Mesodermal cell (in vitro differentiated cells): ENCODE results near the gene TUT7.

Experiments used
- H3K27ac ChIP-seq: 2 replicates; pipeline ENCODE4 v1.7.0; 2013; ENCODE audit warnings: mild to moderate bottlenecking, low read depth, low read length, moderate library complexity; ENCODE audit not compliant: severe bottlenecking
- H3K36me3 ChIP-seq: 2 replicates; pipeline ENCODE4 v1.7.1; 2013; ENCODE audit warnings: mild to moderate bottlenecking, low read length, moderate library complexity; ENCODE audit not compliant: control insufficient read depth, insufficient read depth
- H3K4me1 ChIP-seq: one replicate; pipeline ENCODE4 v1.7.1; 2013; ENCODE audit warnings: mild to moderate bottlenecking, low read length; ENCODE audit not compliant: insufficient read depth, control insufficient read depth, poor library complexity, severe bottlenecking
- H3K4me3 ChIP-seq: 2 replicates; pipeline ENCODE4 v1.7.0; 2013; ENCODE audit warnings: low read length, control low read depth, mild to moderate bottlenecking; ENCODE audit not compliant: insufficient read depth, poor library complexity, severe bottlenecking; ENCODE audit errors: extremely low read depth
- H3K9me3 ChIP-seq: 2 replicates; pipeline ENCODE4 v1.7.1; 2013; ENCODE audit warnings: mild to moderate bottlenecking, low read length, moderate library complexity; ENCODE audit not compliant: control insufficient read depth
- WGBS, 2 experiments: methylation state at CpG; one replicate each; pipeline ENCODE4 v1.1.5; 2013; ENCODE audit warnings: missing lambda C conversion rate in 2 of 2; ENCODE audit not compliant: insufficient coverage in 2 of 2; 5-methylcytosine and 5-hydroxymethylcytosine counted together

TUT7 gene

DNA sequence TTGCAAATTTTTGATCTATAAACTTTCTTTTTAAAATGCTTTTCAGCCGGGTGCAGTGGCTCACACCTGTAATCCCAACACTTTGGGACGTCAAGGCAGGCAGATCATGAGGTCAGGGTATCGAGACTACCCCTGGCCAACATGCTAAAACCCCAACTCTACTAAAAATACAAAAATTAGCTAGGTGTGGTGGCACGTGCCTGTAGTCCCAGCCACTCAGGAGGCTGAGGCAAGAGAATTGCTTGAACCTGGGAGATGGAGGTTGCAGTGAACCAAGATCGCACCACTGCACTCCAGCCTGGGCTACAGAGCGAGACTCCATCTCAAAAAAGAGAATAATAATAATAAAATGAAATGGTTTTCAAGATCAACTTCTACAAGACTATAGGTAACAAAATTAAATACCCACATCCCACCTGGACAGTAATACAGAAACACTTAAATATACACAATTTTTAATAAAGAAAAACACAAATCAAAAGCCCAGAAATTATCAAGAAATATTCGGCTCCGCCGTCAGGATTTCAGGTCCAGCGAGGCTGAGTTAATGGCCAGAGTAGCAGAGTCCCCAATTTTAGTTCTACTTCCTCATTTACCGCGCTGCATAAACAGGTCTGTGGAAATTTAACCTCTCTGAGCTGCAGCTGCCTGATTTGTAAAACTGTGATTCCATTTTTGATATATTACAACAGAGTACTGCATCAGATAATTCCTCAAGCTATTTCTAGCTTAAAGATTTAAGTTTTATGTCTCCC, 4.0 kb downstream of the TUT7 start:
- Histone ChIP-seq H3K4me3 (no peak overlapping the region), H3K36me3 (peaks cover 19% of the 10 kb centered on the region), H3K4me1 (peaks cover 7% of the 10 kb centered on the region), H3K9me3 (no peaks in the 10 kb centered on the region), H3K27ac (no peak overlapping the region)
- WGBS, 2 experiments: 84 to 95% methylated on average over 7 of the region's 12 CpGs

DNA sequence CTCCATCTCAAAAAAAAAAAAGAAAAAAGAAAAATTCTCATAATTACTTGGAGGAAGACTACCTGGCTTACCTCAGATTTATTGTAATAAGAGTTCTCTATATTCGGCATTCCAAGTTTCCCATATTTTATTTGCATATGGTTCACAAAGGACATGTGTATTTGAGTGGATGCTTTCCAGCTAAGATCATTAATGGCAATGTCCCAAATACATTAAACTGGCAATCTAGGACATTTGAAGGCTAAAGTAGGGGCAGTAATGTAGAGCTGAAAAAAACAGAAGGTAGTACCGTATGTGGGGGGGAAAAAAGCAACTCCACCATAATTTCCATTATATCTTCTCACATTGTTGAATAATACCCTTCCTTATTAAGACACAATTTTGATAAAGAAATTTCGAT, 4.9 kb downstream of the TUT7 start:
- H3K9me3 ChIP-seq: no peaks in the 10 kb centered on the region
- H3K4me3 ChIP-seq: no peak overlapping the region
- H3K4me1 ChIP-seq: peaks cover 7% of the 10 kb centered on the region
- no CpG with 5 or more reads among the region's 3 CpGs for WGBS, 2 experiments
- no peak overlapping the region for H3K27ac ChIP-seq
- peaks cover 27% of the 10 kb centered on the region for H3K36me3 ChIP-seq

DNA sequence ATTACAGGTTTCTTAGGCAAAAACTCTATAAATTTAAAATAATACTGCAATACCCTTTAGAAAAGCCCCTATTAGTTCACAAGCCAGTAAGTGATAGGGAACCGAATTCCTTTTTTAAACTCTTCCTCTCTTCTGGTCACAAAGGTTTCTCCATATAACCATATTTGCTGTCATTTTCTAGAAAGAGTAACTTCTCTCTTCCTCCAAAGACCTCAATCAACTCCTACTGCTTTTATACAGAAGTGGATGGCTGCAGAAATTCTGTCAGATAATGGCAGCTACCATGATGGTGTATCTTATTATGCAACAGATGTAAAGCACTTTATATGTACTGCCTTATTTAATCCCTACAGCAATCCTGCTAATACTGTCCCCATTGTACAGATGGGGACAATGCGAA, 6.2 kb downstream of the TUT7 start:
- H3K9me3 ChIP-seq: no peaks in the 10 kb centered on the region
- 83 to 90% methylated on average over 1 of the region's 2 CpGs for WGBS, 2 experiments
- H3K36me3 ChIP-seq: peaks cover 29% of the 10 kb centered on the region
- H3K4me3 ChIP-seq: no peak overlapping the region
- H3K4me1 ChIP-seq: peaks cover 5% of the 10 kb centered on the region
- H3K27ac ChIP-seq: no peak overlapping the region

DNA sequence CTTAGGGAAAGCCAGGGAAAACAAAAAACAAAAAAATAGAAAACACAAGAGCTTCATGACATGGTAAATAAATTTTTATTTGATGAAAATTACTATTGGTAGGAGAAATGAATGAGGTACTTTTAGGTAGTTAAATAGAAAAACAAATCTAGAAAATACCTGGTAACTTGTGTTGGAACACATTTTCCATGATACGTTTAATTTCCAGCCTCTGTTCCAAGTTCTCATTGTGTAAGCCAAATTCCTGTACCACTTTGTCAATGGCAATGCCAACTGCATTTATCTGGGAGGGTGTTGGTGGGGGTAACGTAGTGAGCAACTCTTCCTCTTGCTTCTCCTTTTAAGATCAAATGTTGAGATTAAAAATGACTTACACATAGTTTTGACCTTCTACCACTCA, 9.4 kb downstream of the TUT7 start:
- Histone ChIP-seq H3K4me1 (no peaks in the 10 kb centered on the region), H3K27ac (no peak overlapping the region), H3K4me3 (no peak overlapping the region), H3K9me3 (no peaks in the 10 kb centered on the region), H3K36me3 (peaks cover 38% of the 10 kb centered on the region)
- WGBS, 2 experiments: 100% methylated on average over 1 of the region's 2 CpGs; no CpG with 5 or more reads in 1 of the 2 experiments

DNA sequence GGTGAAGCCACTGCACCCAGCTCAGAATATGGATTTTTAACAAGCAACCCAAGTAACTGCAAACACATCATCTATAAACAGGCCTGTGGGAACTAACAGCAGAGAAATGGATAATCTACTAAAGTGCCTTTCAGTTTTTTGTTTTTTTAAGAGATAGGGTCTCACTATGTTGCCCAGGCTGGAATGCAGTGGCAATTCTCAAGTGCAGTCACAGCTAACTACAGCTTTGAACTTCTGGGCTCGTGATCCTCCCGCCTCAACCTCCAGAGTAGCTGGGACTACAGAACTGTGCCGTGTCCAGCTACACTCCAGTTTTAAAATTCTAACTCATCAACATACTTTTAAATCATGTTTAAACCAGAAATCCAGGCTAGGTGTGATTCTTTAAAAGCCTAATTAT, 11.9 kb downstream of the TUT7 start:
- Histone ChIP-seq H3K36me3 (peaks cover 63% of the 10 kb centered on the region), H3K9me3 (no peaks in the 10 kb centered on the region), H3K27ac (no peak overlapping the region), H3K4me1 (no peaks in the 10 kb centered on the region), H3K4me3 (no peak overlapping the region)
- 96 to 100% methylated on average over 1 to 3 of the region's 3 CpGs for WGBS, 2 experiments

DNA sequence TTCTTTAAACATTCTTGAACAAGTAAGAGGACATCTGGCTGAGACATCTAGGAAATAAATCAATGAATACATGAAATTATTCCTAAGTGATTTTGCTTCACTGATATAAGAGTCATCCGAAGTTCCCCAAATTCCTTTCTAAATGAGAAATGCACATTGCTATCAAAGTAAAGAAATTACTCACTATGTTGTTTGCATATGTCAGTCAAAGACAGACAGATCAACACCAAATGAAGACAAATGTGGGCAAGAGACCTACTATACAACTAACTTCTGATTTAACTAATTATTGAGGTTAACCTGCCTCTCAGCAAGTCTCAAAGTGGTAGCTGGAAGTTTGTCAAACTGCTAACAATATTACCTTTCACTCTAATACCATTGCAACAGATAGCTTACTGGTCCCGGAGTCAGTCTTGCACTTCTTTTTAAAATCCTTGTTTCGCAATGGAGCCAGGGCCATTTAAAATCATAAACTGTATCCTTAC, 13.2 kb downstream of the TUT7 start:
- 93% methylated on average over 2 of the region's 3 CpGs for WGBS, 2 experiments
- no peaks in the 10 kb centered on the region for H3K9me3 ChIP-seq
- no peak overlapping the region for H3K4me3 ChIP-seq

DNA sequence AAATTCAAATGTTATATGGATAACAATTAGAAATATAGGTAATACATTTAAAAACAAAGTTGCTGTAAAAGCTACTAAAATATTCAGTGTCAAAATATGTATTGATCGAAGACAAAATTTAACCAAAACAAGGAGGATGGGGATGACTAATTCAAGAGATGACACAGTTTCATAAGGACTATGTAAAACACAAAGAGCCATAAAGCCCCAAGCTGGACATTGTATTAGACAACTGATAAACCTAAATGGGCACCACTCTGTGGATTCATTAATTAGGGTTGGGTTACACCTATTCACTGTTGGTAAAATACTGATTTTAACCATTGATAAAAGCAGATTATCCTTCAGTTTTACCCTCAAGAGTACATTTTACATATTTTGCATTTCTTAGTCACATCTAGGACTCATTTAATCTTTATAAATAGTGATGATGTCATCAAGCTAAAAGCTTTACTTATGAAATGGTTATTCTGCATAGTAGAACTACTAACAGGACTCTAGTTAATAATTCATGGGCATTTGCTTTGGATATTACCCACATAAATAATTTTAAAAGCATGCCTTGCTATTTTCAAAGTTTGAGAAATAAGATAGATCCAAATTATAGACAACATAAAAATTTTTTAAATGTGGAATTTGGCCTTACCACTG, 13.7 kb downstream of the TUT7 start:
- H3K4me1 ChIP-seq: peaks cover 3% of the 10 kb centered on the region
- no peak overlapping the region for H3K27ac ChIP-seq
- peaks cover 71% of the 10 kb centered on the region for H3K36me3 ChIP-seq
- no peaks in the 10 kb centered on the region for H3K9me3 ChIP-seq
- H3K4me3 ChIP-seq: no peak overlapping the region
- no CpG with 5 or more reads among the region's 1 CpG for WGBS, 2 experiments

More for the DNA sequence above, 13.2 kb downstream of the TUT7 start:
- no peaks in the 10 kb centered on the region for H3K4me1 ChIP-seq
- no peak overlapping the region for H3K27ac ChIP-seq
- H3K36me3 ChIP-seq: peaks cover 70% of the 10 kb centered on the region

DNA sequence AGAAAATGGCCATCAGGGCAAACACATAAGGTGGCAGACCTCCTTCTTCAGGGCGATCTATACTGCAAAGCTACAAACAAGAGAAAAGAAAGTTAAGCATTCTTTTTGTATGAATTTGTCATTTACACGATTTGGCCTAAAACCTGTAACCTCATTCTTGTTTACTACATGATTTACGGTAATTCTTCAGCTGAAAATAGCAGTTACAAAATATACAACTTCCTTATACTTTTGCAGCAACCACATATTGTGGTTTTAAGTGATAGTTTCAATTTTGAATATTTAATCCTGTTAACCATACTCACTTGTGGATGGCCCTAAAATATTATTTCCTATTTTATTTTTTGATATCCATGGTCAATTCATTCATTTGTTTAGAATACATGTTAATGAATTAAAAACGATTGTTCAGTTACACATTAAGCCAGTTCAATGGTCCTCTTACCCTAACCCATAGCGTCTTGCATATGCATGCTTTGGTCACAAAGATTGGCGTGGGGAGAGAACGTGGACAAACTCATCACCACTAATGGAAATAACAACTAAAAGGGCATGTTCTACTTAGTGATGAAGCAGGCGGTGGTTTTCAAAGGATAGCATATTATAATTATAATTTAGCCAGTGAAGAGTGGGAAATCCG, 16.6 kb downstream of the TUT7 start:
- Histone ChIP-seq H3K4me3 (no peak overlapping the region), H3K9me3 (no peaks in the 10 kb centered on the region), H3K36me3 (peaks cover 83% of the 10 kb centered on the region), H3K4me1 (peaks cover 14% of the 10 kb centered on the region), H3K27ac (no peak overlapping the region)
- 100% methylated on average over 1 of the region's 9 CpGs; no CpG with 5 or more reads in 1 of the 2 experiments for WGBS, 2 experiments

DNA sequence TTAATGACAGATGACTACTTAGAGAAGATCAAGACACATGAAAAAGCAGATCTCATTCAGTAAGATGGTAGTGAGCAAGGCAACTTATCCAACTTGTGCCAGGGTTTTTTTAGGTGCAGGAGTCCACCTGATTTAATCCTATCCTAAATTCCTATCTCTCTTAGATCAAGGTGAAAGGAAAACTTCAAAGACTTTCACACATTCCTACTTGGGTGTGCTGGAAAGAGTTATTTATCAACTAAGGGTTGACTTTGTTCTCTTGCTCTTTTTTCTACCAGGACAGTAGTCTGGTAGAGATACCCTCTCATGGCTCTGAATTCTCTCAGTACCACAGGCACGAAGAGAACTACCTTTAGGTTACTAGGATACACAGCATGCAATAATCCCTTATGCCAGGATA, 18.2 kb downstream of the TUT7 start:
- WGBS, 2 experiments: no CpG with 5 or more reads among the region's 1 CpG
- Histone ChIP-seq H3K36me3 (peaks cover 83% of the 10 kb centered on the region), H3K9me3 (no peaks in the 10 kb centered on the region), H3K4me3 (no peak overlapping the region), H3K27ac (no peak overlapping the region), H3K4me1 (peaks cover 14% of the 10 kb centered on the region)

DNA sequence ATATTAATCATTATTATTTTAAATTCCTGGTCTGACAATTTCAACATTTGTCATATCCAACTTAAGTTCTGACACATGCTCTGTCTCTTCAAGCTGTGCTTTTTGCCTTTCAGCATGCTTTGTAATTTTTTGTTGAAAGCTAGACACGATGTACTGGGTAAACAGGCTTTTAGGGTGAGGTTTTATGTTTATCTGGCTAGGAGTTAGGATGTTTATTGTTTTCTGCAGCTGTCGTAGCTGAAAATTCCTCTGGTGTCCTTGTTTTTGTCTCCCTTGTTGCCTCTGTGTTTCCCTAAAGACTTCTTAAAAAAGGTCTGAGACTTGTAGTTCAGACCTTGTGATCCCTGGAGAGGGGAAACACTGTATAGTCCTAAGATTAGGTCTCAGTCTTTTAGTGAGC, 20.6 kb downstream of the TUT7 start:
- H3K4me3 ChIP-seq: no peak overlapping the region
- H3K4me1 ChIP-seq: peaks cover 14% of the 10 kb centered on the region
- H3K9me3 ChIP-seq: no peaks in the 10 kb centered on the region
- 88 to 93% methylated on average over 2 of the region's 2 CpGs for WGBS, 2 experiments
- peaks cover 70% of the 10 kb centered on the region for H3K36me3 ChIP-seq
- peak overlapping the region; percentile 58 for H3K27ac ChIP-seq
